CD4-positive, alpha-beta T cell (primary cell): ENCODE results near the gene ACAD10. TPM values are rescaled to one million over a fixed set of nuclear protein-coding genes. Genes with fewer than 3 reads are reported as not detected.
"Not testable (repeated sequence)": the region's sequence is repeated elsewhere in the genome, so short reads cannot be mapped to it uniquely, and the experiment has no call there.

Source experiments
- ATAC-seq: fragments of 200-7000 bp; cut with Tn5 transposase; one replicate; pipeline ENCODE4 v1.10.0; 2022; ENCODE audit warnings: mild to moderate bottlenecking; ENCODE audit not compliant: poor library complexity
- CTCF ChIA-PET: fragments of 350-600 bp; sonication (Branson Sonifier 250); formaldehyde crosslinking; loops from one replicate; lab custom pipeline; 2021; ENCODE audit warnings: antibody characterized with exemption, inconsistent platforms; lab: Charles Lee
- POLR2A ChIA-PET: fragments of 350-600 bp; sonication (Branson Sonifier 250); formaldehyde crosslinking; loops from one replicate; lab custom pipeline; 2021; ENCODE audit warnings: antibody characterized with exemption, inconsistent platforms; lab: Charles Lee
- DNase-seq, 14 experiments: peaks; one replicate each; pipeline ENCODE4 v3.0.0-alpha.2; 2013 to 2020; ENCODE audit warnings: mixed read lengths in 2 of 14
- H3K27ac ChIP-seq, 2 donors: one replicate each; pipeline versions ENCODE4 v1.5.1 to v1.7.0; 2013; ENCODE audit warnings: low read length in 2 of 2, low read depth in 1 of 2, mild to moderate bottlenecking in 1 of 2
- H3K27me3 ChIP-seq, 2 experiments: 1 replicate in 1 of 2; 2 replicates in 1 of 2; pipeline versions ENCODE4 v1.6.1 to v1.7.0; 2013; ENCODE audit warnings: low read length in 2 of 2, control low read depth in 1 of 2, mild to moderate bottlenecking in 1 of 2, moderate library complexity in 1 of 2; ENCODE audit not compliant: insufficient read depth in 2 of 2, control insufficient read depth in 1 of 2
- H3K36me3 ChIP-seq: one replicate; pipeline ENCODE4 v1.6.1; 2013; ENCODE audit warnings: low read length, control low read depth; ENCODE audit not compliant: insufficient read depth
- H3K4me1 ChIP-seq: one replicate; pipeline ENCODE4 v1.6.1; 2013; ENCODE audit warnings: low read length, control low read depth; ENCODE audit not compliant: insufficient read depth
- H3K4me3 ChIP-seq: one replicate; pipeline ENCODE4 v1.5.1; 2013; ENCODE audit warnings: mild to moderate bottlenecking, low read length, moderate library complexity
- H3K9me3 ChIP-seq, 2 experiments: 1 replicate in 1 of 2; 2 replicates in 1 of 2; pipeline versions ENCODE4 v1.6.1 to v1.7.0; 2013; ENCODE audit warnings: low read length in 2 of 2, mild to moderate bottlenecking in 2 of 2, control low read depth in 1 of 2, moderate library complexity in 1 of 2; ENCODE audit not compliant: control insufficient read depth in 1 of 2, insufficient read depth in 1 of 2
- H3K27ac Mint-ChIP-seq: one replicate; pipeline ENCODE4 v1.8.0; 2020; ENCODE audit warnings: mixed read lengths
- H3K27me3 Mint-ChIP-seq: one replicate; pipeline ENCODE4 v1.8.0; 2021; ENCODE audit warnings: mixed read lengths
- H3K36me3 Mint-ChIP-seq: one replicate; pipeline ENCODE4 v1.8.0; 2021; ENCODE audit warnings: low read depth, mixed read lengths
- H3K4me1 Mint-ChIP-seq: one replicate; pipeline ENCODE4 v1.8.0; 2021; ENCODE audit warnings: low read depth, mixed read lengths
- H3K4me3 Mint-ChIP-seq: one replicate; pipeline ENCODE4 v1.8.0; 2020; ENCODE audit warnings: mild to moderate bottlenecking, mixed read lengths
- H3K9me3 Mint-ChIP-seq: one replicate; pipeline ENCODE4 v1.8.0; 2020; ENCODE audit warnings: mixed read lengths
- CTCF ChIP-seq: fragments of 200-600 bp; IDR thresholded peaks from one replicate; pipeline ENCODE4 v1.8.0; 2022; ENCODE audit warnings: antibody characterized with exemption, mild to moderate bottlenecking
- intact Hi-C, 2 experiments: fragments of 100-400 bp; cut with DNase I in 1 of 2; cut with micrococcal nuclease in 1 of 2; formaldehyde crosslinking; loops; one replicate each; pipeline versions ENCODE4 v1.15.1 to v1.9.0; 2023 to 2025; cut with DNase I, micrococcal nuclease
- total RNA-seq, 174 experiments: library from RNA in 2 of 174; stranded (reverse) in 2 of 174; gene quantifications; one replicate each; pipeline ENCODE4 v1.2.3 and lab custom pipeline; 2021 to 2026

Gene ACAD10
- total RNA-seq, 2 experiments from 2014 or later: 15.8 to 17.4 TPM

- CTCF ChIA-PET: interaction anchor here (0.7 kb wide), 1 partner anchor 73 kb away, joined by 3 read pairs; no protein-coding TSS in a partner anchor
- TF ChIP-seq CTCF: no peak
- no peaks in the 10 kb centered on the region for H3K27me3 ChIP-seq
- H3K4me3 ChIP-seq: no peak overlapping the region
- peaks cover 28% of the 10 kb centered on the region for H3K36me3 ChIP-seq
- peaks cover 75% of the 10 kb centered on the region for H3K36me3 Mint-ChIP-seq
- POLR2A ChIA-PET: no interaction called here
- no peaks in the 10 kb centered on the region for H3K9me3 ChIP-seq
- ATAC-seq: no peak
- H3K9me3 Mint-ChIP-seq: no peaks in the 10 kb centered on the region
- H3K4me1 ChIP-seq: no peaks in the 10 kb centered on the region
- H3K27me3 Mint-ChIP-seq: no peaks in the 10 kb centered on the region
- no peak overlapping the region for H3K4me3 Mint-ChIP-seq
- DNase-seq: no peak
- no peak overlapping the region for H3K27ac Mint-ChIP-seq
- intact Hi-C loops: no loop called here
- no peaks in the 10 kb centered on the region for H3K4me1 Mint-ChIP-seq
- H3K27ac ChIP-seq: no peak overlapping the region
Observed at GRCh38 chr12:111733340-111733915, 47.6 kb downstream of the ACAD10 start.

- H3K27ac Mint-ChIP-seq, H3K27me3 ChIP-seq, DNase-seq, ATAC-seq, H3K4me3 Mint-ChIP-seq, H3K4me1 ChIP-seq, CTCF ChIA-PET, H3K27me3 Mint-ChIP-seq, H3K27ac ChIP-seq, H3K4me3 ChIP-seq, H3K9me3 Mint-ChIP-seq, intact Hi-C loops, H3K9me3 ChIP-seq, POLR2A ChIA-PET, H3K4me1 Mint-ChIP-seq: not testable (repeated sequence)
- peaks cover 21% of the 10 kb centered on the region for H3K36me3 ChIP-seq
- peaks cover 40% of the 10 kb centered on the region for H3K36me3 Mint-ChIP-seq
Observed at GRCh38 chr12:111739524-111739923, 53.7 kb downstream of the ACAD10 start.

GRCh38 chr12:111741235-111741812, 55.5 kb downstream of the ACAD10 start:
- Mint-ChIP-seq H3K9me3 (no peaks in the 10 kb centered on the region), H3K36me3 (peaks cover 51% of the 10 kb centered on the region), H3K27ac (peak overlapping the region; percentile 41), H3K4me3 (no peak overlapping the region), H3K4me1 (no peaks in the 10 kb centered on the region), H3K27me3 (no peaks in the 10 kb centered on the region)
- intact Hi-C loops: no loop called here
- Histone ChIP-seq H3K36me3 (peaks cover 32% of the 10 kb centered on the region), H3K27ac (no peak overlapping the region), H3K9me3 (no peaks in the 10 kb centered on the region), H3K27me3 (no peaks in the 10 kb centered on the region), H3K4me1 (no peaks in the 10 kb centered on the region), H3K4me3 (no peak overlapping the region)
- ChIA-PET POLR2A (no interaction called here), CTCF (no interaction called here)
- ATAC-seq (no peak), DNase-seq (no peak)
- TF ChIP-seq CTCF: no peak
